GM12864 (cell line): Measurements from ENCODE around the gene PAK4.

Experiments
- DNase-seq: peaks from one replicate; pipeline ENCODE4 v3.0.0-alpha.2; 2011; ENCODE audit warnings: low read depth
- H3K4me3 ChIP-seq: 2 replicates; pipeline ENCODE4 v1.5.1; 2011; ENCODE audit warnings: mild to moderate bottlenecking, low read depth, low read length, control low read depth
- TF ChIP-seq, protein P1 (sequence below): IDR thresholded peaks from 2 replicates; pipeline ENCODE4 v1.5.1; 2011; ENCODE audit warnings: low read depth, mild to moderate bottlenecking, moderate library complexity, low read length, control low read depth, inconsistent platforms; ENCODE audit errors: missing control alignments

PAK4 gene

DNA sequence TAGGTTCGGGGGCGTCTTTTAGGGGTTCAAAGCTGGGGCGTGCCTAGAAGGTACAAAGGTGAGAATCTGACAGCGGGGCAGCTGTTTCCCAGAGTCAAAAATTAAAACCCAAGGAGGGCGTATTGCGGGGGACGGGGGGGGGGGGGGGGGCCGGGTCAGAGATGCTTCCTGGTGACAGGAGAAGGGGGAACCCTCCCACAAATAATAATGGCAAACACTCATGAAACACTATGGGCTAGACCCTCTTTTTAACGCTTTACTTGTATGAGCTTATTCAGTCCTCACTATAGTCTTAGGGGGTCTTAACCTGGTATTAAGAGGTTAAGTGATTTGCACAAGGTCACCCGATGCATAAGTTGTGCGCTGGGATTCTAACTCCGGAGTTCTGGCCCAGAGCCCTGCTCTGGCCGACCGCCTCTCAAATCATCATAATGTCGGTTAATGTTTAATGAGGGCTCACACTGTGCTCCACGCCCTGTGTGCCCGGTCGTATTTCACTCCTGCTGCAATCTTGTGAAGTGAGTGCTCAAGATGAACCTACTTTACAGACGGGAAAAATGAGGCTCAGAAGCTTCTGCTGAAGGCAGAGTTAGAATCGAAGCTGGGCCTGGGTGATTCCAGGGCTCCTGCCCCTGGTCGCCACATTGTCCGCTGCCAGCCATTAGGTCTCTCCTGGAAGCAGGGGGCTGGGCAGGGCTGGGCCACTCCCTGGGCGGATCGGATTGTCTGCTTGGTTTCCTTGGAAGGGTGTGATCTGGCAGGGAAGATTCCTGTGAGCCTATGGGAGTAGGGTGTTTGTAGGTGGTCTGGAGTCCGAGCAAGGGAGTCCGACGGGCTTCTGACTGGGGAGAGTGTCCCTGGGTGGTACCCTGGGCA, 964 bp downstream of the PAK4 start:
- peak overlapping the region; percentile 79 for H3K4me3 ChIP-seq
- TF ChIP-seq, protein P1, sequence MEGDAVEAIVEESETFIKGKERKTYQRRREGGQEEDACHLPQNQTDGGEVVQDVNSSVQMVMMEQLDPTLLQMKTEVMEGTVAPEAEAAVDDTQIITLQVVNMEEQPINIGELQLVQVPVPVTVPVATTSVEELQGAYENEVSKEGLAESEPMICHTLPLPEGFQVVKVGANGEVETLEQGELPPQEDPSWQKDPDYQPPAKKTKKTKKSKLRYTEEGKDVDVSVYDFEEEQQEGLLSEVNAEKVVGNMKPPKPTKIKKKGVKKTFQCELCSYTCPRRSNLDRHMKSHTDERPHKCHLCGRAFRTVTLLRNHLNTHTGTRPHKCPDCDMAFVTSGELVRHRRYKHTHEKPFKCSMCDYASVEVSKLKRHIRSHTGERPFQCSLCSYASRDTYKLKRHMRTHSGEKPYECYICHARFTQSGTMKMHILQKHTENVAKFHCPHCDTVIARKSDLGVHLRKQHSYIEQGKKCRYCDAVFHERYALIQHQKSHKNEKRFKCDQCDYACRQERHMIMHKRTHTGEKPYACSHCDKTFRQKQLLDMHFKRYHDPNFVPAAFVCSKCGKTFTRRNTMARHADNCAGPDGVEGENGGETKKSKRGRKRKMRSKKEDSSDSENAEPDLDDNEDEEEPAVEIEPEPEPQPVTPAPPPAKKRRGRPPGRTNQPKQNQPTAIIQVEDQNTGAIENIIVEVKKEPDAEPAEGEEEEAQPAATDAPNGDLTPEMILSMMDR, result no peak
- DNase-seq, result no peak

DNA sequence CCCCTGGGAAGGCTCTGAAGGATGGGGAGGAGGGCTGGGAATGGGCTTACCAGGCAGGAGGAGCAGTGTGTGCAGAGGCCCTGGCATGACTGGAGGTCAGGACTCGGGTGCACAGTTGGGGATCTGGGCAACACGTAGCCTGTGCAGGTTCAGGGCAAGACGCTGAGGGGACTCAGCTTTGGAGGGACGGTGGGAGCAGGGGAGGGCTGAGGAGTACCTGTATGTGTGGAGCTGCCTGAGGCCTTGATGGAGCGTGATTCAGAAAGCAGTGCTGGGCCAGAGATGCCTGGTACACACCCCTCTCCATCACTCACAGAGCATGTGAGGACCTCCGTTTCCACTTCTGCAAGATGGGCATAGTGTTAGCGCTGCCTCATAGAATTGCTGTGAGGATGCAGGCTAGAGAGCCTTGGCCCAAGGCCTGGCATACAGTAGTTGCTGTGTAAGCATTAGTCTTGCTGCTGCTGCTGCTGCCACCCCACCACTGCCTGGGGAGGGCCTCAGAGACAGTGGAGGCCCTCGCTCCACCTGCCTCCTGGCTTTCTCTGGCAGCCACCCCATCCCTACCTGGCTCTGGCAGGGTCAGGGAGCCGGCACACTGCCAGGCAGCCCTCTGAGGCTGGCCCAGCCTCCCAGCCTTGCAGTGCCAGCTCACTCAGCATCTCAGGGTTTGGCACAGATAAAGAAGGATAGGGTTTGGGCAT, 2.4 kb downstream of the PAK4 start:
- DNase-seq, result no peak
- TF ChIP-seq, protein P1, result no peak
- no peak overlapping the region for H3K4me3 ChIP-seq

DNA sequence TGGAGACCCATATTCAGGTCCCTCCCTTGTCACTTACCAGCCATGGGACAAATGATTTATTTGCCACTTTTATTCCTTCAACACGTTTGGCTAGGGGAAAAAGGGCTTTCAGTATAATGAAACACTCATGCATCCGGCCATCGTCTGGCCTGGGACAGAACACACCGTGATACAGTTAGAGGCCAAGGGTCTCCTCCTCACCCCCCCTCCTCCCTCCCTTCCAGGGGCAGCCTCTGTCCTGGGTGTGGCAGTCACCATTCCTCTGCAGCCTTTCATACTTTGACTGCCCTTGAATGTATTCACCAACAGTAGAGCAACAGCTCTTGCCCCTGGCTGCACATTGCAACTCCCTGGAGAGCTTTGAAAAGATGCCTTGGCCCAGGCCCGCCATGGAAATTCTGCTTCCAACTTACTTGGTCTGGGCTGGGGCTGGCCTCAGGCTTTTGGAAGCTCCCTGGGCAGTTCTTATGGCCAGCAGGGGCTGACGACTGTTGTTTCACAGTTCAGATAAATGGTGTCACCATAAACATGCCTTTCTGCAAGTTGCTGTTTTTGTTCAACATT, 3.0 kb downstream of the PAK4 start:
- TF ChIP-seq, protein P1, result no peak
- no peak for DNase-seq
- H3K4me3 ChIP-seq, result no peak overlapping the region

DNA sequence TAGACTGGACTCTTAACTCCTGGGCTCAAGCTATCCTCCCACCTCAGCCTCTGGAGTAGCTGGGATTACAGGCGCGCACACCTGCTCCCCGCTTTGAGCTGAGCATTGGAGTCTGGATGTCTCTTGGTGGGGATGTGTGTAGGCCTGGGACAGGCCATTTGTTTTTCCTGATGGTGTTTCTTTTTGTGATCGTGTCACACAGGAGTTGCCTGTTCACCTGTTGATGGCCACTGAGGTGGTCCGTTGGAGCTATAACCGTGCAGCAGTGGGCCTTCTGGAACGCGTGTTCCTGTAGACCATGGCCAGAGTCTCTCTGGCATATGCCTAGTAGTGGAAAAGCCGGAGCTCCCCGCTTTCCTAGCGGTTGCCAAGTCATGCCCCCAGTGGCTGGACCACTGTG, 3.5 kb downstream of the PAK4 start:
- DNase-seq, result no peak
- no peak overlapping the region for H3K4me3 ChIP-seq
- TF ChIP-seq, protein P1, result no peak

DNA sequence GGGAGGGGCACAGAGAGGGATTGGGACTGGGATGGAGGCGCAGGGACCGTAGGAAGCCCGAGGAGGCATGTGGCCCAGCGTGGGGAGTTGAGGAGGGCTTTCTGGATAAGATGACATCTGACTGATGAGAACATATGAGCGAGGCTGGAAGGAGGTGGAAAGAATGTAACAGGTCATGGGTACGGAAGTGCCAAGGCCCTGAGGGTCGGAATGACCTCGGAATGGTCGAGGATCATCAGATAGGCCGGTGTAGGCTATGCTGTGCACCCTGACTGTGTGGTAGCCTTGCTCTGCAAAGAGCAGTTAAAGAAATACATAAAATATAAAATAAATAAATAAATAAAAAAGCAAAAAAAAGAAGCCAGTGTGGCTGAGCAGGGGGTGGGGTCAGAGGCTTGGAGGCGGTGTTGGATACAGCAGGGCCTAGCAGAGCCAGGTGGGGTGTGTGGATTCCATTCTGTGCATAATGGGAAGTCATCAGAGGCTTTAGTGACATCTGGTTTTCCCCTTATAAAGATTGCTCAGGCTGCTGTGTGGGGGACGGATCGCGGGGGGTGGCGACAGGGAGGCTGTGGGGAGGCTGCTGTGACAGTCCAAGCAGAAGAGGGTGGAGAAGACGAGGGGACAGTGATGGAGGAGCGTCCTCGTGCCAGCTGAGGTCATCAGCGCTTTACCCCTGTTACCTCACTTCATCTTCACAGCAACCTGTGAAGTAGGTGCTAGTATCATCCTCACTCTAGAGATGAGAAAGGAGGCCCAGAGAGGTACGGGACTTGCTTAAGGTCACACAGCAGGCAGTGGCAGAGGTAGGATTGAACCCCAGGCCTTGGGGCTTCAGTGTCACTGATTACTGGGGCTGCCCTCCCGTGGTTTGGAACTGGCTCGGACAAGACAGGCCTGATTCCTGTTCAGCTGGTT, 5.0 kb downstream of the PAK4 start:
- no peak overlapping the region for H3K4me3 ChIP-seq
- TF ChIP-seq, protein P1, result no peak
- no peak for DNase-seq

DNA sequence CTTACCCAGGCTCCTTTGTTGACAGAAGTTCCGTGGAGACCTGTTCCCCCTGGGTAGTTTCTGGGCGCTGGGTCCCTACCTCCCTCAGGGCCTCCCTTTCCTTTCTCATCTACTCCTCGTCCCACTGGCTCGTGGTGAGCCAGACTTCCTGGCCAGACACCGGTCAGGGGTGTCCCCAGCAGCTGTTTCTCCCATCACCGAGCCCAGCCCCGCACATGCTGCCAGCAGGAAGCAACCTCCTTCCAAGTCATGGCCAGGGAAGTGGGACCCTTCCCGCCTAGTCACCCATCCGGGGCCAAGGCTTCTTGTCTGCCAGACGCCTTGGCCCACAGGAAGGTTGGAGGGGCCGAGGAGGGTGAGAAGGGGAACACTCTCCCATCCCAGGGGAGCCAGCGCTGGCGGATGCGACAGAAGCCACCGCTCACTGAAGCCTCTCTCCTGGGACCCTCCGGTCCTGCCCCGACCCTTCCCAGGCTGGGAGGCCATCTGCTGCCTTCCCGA, 5.7 kb downstream of the PAK4 start:
- H3K4me3 ChIP-seq, result no peak overlapping the region
- TF ChIP-seq, protein P1, result no peak
- no peak for DNase-seq
